IMR-90 (cell line): Measurements from ENCODE around the gene GPR137.

Experiments
- FOS ChIP-seq: fragments of 150-350 bp; IDR thresholded peaks from 2 replicates; pipeline ENCODE4 v1.6.1; 2016; ENCODE audit warnings: low read depth, low read length
- USF2 ChIP-seq: fragments of 150-350 bp; IDR thresholded peaks from 2 replicates; pipeline ENCODE4 v1.6.1; 2017; ENCODE audit warnings: mild to moderate bottlenecking, antibody characterized with exemption, low read length, low read depth
- TF ChIP-seq, protein P1 (sequence below): conservative IDR thresholded peaks from 2 replicates; pipeline ENCODE4 v1.5.1; 2012; ENCODE audit warnings: mild to moderate bottlenecking, low read depth, low read length, improper control_type of control experiment

GRCh38 chr11:64267207-64267945, 18.3 kb upstream of the GPR137 start:
- TF ChIP-seq, protein P1, sequence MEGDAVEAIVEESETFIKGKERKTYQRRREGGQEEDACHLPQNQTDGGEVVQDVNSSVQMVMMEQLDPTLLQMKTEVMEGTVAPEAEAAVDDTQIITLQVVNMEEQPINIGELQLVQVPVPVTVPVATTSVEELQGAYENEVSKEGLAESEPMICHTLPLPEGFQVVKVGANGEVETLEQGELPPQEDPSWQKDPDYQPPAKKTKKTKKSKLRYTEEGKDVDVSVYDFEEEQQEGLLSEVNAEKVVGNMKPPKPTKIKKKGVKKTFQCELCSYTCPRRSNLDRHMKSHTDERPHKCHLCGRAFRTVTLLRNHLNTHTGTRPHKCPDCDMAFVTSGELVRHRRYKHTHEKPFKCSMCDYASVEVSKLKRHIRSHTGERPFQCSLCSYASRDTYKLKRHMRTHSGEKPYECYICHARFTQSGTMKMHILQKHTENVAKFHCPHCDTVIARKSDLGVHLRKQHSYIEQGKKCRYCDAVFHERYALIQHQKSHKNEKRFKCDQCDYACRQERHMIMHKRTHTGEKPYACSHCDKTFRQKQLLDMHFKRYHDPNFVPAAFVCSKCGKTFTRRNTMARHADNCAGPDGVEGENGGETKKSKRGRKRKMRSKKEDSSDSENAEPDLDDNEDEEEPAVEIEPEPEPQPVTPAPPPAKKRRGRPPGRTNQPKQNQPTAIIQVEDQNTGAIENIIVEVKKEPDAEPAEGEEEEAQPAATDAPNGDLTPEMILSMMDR = no peak
- TF ChIP-seq USF2 (no peak), FOS (no peak)
